AG08396 (cell line): ENCODE data around the gene IL9R.
"Not testable (repeated sequence)": the region's sequence is repeated elsewhere in the genome, so short reads cannot be mapped to it uniquely, and the experiment has no call there.

Source experiments
- DNase-seq: peaks from one replicate; pipeline ENCODE4 v3.0.0; 2012; ENCODE audit warnings: low spot score, mixed read lengths

Gene IL9R

DNA sequence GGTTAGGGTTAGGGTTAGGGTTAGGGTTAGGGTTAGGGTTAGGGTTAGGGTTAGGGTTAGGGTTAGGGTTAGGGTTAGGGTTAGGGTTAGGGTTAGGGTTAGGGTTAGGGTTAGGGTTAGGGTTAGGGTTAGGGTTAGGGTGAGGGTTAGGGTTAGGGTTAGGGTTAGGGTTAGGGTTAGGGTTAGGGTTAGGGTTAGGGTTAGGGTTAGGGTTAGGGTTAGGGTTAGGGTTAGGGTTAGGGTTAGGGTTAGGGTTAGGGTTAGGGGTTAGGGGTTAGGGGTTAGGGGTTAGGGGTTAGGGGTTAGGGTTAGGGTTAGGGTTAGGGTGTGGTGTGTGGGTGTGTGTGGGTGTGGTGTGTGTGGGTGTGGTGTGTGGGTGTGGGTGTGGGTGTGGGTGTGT is 33.0 kb downstream of the IL9R start:
- not testable (repeated sequence) for DNase-seq
